ENCODE data around the gene ABCB1.

Gene ABCB1
- total RNA-seq: 3.7 to 174 (median 33.6) reads per million in 9 experiments

DNA sequence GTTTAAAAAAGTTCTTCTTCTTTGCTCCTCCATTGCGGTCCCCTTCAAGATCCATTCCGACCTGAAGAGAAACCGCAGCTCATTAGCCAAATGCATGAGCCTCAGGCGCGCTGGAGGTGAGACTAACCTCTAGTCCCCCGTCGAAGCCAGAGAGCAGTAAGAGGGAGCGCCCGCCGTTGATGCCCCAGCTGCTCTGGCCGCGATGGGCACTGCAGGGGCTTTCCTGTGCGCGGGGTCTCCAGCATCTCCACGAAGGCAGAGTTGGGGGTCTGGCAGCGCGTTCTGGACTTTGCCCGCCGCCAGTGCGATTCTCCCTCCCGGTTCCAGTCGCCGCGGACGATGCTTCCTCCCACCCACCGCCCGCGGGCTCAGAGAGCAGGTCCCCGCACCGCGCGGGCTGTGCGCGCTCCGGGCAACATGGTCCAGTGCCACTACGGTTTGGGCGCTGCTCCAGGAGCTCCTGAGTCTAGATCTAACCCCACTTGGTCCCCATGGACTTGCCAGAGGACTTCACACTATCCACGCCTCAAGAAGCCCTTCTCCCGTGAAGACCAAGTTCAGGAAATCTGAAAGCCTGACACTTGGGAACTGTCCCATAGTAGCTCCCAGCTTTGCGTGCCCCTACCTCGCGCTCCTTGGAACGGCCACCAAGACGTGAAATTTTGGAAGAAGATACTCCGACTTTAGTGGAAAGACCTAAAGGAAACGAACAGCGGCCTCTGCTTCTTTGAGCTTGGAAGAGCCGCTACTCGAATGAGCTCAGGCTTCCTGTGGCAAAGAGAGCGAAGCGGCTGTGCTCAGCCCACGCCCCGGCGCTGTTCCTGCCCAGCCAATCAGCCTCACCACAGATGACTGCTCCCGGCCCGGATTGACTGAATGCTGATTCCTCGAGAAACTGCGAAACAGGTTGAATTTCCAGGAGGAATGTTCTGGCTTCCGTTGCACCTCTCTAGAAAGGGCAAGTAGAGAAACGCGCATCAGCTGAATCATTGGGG is at the start of gene ABCB1:
ABCB1 (minus strand) TSS at position 755 of the 995 bp plus-strand sequence; CDS start at position 55, 700 bp downstream.
- peak within 1 kb of the TSS; percentile 36 to 97 for H3K27ac Mint-ChIP-seq
- peaks cover 12 to 29% of the 10 kb centered on the region in 2 donors for H3K27me3 Mint-ChIP-seq
- H3K9me3 Mint-ChIP-seq: no peaks in the 10 kb centered on the region

DNA sequence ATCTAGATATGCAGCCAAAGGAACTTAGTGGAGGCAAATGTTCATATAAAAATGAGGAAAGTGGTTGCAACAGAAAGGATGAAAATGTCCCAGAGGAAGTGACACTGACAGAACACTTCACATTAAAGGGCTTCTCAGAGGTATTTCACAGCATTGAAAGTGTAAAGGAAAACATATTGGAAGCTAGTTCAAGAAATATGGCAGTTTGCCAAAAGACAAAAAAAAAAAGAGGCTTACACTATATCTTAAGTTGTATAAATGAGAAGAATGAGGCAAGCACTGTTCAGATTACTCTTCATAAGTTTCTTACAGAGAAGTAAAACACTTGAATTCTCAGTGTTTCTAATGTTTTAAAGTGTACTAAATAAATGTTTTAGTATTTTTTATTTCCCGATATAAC is 47.6 kb upstream of the ABCB1 start:
- no peak overlapping the region for H3K27ac Mint-ChIP-seq
- no peak for DNase-seq
- H3K9me3 Mint-ChIP-seq: no peaks in the 10 kb centered on the region
- no peak overlapping the region for H3K4me3 Mint-ChIP-seq
- H3K27me3 Mint-ChIP-seq: peaks cover 0 to 5% of the 10 kb centered on the region in 2 donors
- no peaks in the 10 kb centered on the region for H3K36me3 Mint-ChIP-seq (ENCODE audit: insufficient read depth)
- ATAC-seq (replicated peaks): no peak
- H3K4me1 Mint-ChIP-seq (ENCODE audit: low read depth in 2 of 2): no peaks in the 10 kb centered on the region

More for the DNA sequence above, at the start of gene ABCB1:
- Mint-ChIP-seq H3K36me3 (ENCODE audit: insufficient read depth) (peaks cover 14% of the 10 kb centered on the region), H3K4me3 (peak within 1 kb of the TSS; percentile 77 to 97), H3K4me1 (ENCODE audit: low read depth in 2 of 2) (peaks cover 20 to 23% of the 10 kb centered on the region in 2 donors)
- ATAC-seq (replicated peaks): peak; percentile 77
- peak; percentile 31 to 38 (median 31) for DNase-seq

DNA sequence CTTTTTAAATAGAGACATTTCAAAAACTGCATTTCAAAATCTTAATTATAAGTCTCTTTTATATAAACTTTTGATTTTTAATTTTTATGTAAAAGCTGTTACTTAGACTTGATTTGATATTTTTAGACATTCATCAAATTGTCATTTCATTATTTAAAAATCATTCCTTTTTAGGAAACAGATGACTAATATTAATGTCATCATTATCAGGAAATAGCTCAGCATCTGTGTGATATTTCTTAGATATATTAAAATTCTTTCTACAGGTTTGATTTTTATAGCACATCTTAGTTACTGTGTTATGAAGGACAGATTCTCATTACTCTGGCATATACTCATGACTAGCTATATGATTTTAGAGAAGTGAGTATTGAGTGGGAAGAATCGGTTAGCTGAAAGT is 44.8 kb upstream of the ABCB1 start:
- ATAC-seq (replicated peaks): no peak
- H3K27ac Mint-ChIP-seq: no peak overlapping the region
- peaks cover 0 to under 1% of the 10 kb centered on the region in 2 donors for H3K27me3 Mint-ChIP-seq
- no peaks in the 10 kb centered on the region for H3K36me3 Mint-ChIP-seq (ENCODE audit: insufficient read depth)
- no peak overlapping the region for H3K4me3 Mint-ChIP-seq
- no peak for DNase-seq
- H3K4me1 Mint-ChIP-seq (ENCODE audit: low read depth in 2 of 2): no peaks in the 10 kb centered on the region
- no peaks in the 10 kb centered on the region for H3K9me3 Mint-ChIP-seq

DNA sequence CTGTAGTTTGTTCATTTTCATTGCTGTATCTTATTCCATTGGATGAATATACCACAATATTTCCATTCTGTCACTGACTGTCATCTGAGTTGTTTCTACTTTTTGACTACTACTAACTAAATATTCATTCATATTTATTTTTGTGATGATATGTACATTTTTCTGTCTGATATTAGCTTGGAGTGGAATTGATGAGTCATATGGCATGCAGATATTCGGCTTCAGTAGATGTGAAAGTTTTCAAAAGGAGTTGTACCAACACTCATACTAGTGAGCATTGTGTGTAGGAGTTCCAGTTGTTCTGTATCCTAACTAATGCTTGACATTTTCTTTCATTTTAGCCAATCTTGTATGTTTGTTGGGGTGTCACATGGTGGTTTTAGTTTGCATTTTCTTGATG is 35.2 kb upstream of the ABCB1 start:
- Mint-ChIP-seq H3K4me3 (no peak overlapping the region), H3K27me3 (no peaks in the 10 kb centered on the region), H3K4me1 (ENCODE audit: low read depth in 2 of 2) (no peaks in the 10 kb centered on the region), H3K9me3 (peaks cover 2 to 7% of the 10 kb centered on the region in 2 donors), H3K27ac (no peak overlapping the region), H3K36me3 (ENCODE audit: insufficient read depth) (no peaks in the 10 kb centered on the region)
- no peak for DNase-seq
- ATAC-seq (replicated peaks): no peak

- H3K27ac Mint-ChIP-seq: peak overlapping the region; percentile 73 to 93
- peak; percentile 25 for ATAC-seq (replicated peaks)
- DNase-seq: peak; percentile 5 to 16 (median 10)
- no peaks in the 10 kb centered on the region for H3K27me3 Mint-ChIP-seq
- peaks cover 9 to 10% of the 10 kb centered on the region in 2 donors for H3K4me1 Mint-ChIP-seq (ENCODE audit: low read depth in 2 of 2)
- no peaks in the 10 kb centered on the region for H3K9me3 Mint-ChIP-seq
- peaks cover 12% of the 10 kb centered on the region for H3K36me3 Mint-ChIP-seq (ENCODE audit: insufficient read depth)
- H3K4me3 Mint-ChIP-seq: peak overlapping the region; percentile 86 to 87
Observed at GRCh38 chr7:87628780-87629569, 28.3 kb upstream of the ABCB1 start.

GRCh38 chr7:87627634-87627994 is 26.9 kb upstream of the ABCB1 start:
- ATAC-seq (replicated peaks) (peak; percentile 6), DNase-seq (no peak)
- no peaks in the 10 kb centered on the region for H3K27me3 Mint-ChIP-seq
- peak overlapping the region; percentile 73 to 93 for H3K27ac Mint-ChIP-seq
- H3K4me1 Mint-ChIP-seq (ENCODE audit: low read depth in 2 of 2): peaks cover 9 to 10% of the 10 kb centered on the region in 2 donors
- H3K4me3 Mint-ChIP-seq: peak overlapping the region; percentile 86 to 87
- peaks cover 12% of the 10 kb centered on the region for H3K36me3 Mint-ChIP-seq (ENCODE audit: insufficient read depth)
- H3K9me3 Mint-ChIP-seq: no peaks in the 10 kb centered on the region

GRCh38 chr7:87625101-87625500 is 24.4 kb upstream of the ABCB1 start:
- no peak overlapping the region for H3K27ac Mint-ChIP-seq
- no peaks in the 10 kb centered on the region for H3K9me3 Mint-ChIP-seq
- H3K4me3 Mint-ChIP-seq: no peak overlapping the region
- ATAC-seq (replicated peaks): no peak
- H3K27me3 Mint-ChIP-seq: no peaks in the 10 kb centered on the region
- no peak for DNase-seq
- peaks cover 12% of the 10 kb centered on the region for H3K36me3 Mint-ChIP-seq (ENCODE audit: insufficient read depth)
- peaks cover 9 to 10% of the 10 kb centered on the region in 2 donors for H3K4me1 Mint-ChIP-seq (ENCODE audit: low read depth in 2 of 2)

- ATAC-seq (replicated peaks) (no peak), DNase-seq (no peak)
- no peaks in the 10 kb centered on the region for H3K9me3 Mint-ChIP-seq
- peaks cover 9 to 10% of the 10 kb centered on the region in 2 donors for H3K4me1 Mint-ChIP-seq (ENCODE audit: low read depth in 2 of 2)
- no peak overlapping the region for H3K27ac Mint-ChIP-seq
- no peak overlapping the region for H3K4me3 Mint-ChIP-seq
- peaks cover 12% of the 10 kb centered on the region for H3K36me3 Mint-ChIP-seq (ENCODE audit: insufficient read depth)
- H3K27me3 Mint-ChIP-seq: no peaks in the 10 kb centered on the region
Observed at GRCh38 chr7:87624628-87625027, 23.9 kb upstream of the ABCB1 start.

- Mint-ChIP-seq H3K27ac (no peak overlapping the region), H3K36me3 (ENCODE audit: insufficient read depth) (no peaks in the 10 kb centered on the region), H3K4me1 (ENCODE audit: low read depth in 2 of 2) (no peaks in the 10 kb centered on the region), H3K27me3 (peaks cover 14% of the 10 kb centered on the region in 2 donors), H3K4me3 (no peak overlapping the region), H3K9me3 (no peaks in the 10 kb centered on the region)
- ATAC-seq (replicated peaks): no peak
- DNase-seq: no peak
Observed at GRCh38 chr7:87615197-87615596, 14.5 kb upstream of the ABCB1 start.

GRCh38 chr7:87609916-87610315 is 9.2 kb upstream of the ABCB1 start:
- ATAC-seq (replicated peaks): no peak
- DNase-seq: no peak
- Mint-ChIP-seq H3K4me1 (ENCODE audit: low read depth in 2 of 2) (no peaks in the 10 kb centered on the region), H3K27ac (no peak overlapping the region), H3K36me3 (ENCODE audit: insufficient read depth) (no peaks in the 10 kb centered on the region), H3K4me3 (no peak overlapping the region), H3K27me3 (peaks cover 14 to 19% of the 10 kb centered on the region in 2 donors), H3K9me3 (no peaks in the 10 kb centered on the region)

DNA sequence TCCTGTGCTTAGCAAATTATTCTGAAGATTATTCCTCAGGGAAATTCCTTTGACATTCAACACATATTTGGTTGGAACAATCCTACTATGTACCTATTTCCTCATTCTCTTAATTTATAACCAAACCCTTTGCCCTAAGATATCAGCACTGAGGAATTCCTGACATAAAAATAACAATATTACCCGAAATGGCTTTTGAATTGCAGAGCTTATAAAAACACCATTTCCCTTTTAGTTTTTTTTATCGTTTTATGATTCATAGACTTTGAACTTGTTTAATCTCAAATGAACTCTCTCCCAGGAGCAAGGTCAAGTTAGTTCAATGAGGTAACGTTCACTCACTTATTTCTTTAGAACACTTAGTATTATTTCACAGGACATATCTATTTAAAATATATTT is 7.7 kb upstream of the ABCB1 start:
- no peak overlapping the region for H3K4me3 Mint-ChIP-seq
- H3K27ac Mint-ChIP-seq: no peak overlapping the region
- no peak for ATAC-seq (replicated peaks)
- no peaks in the 10 kb centered on the region for H3K4me1 Mint-ChIP-seq (ENCODE audit: low read depth in 2 of 2)
- no peaks in the 10 kb centered on the region for H3K36me3 Mint-ChIP-seq (ENCODE audit: insufficient read depth)
- no peak for DNase-seq
- H3K9me3 Mint-ChIP-seq: no peaks in the 10 kb centered on the region
- H3K27me3 Mint-ChIP-seq: peaks cover 10 to 13% of the 10 kb centered on the region in 2 donors

- ATAC-seq (replicated peaks) (no peak), DNase-seq (no peak)
- Mint-ChIP-seq H3K4me3 (no peak overlapping the region), H3K9me3 (no peaks in the 10 kb centered on the region), H3K27me3 (peaks cover 16 to 37% of the 10 kb centered on the region in 2 donors), H3K27ac (no peak overlapping the region), H3K4me1 (ENCODE audit: low read depth in 2 of 2) (peaks cover 9 to 14% of the 10 kb centered on the region in 2 donors), H3K36me3 (ENCODE audit: insufficient read depth) (peaks cover 9% of the 10 kb centered on the region)
Observed at GRCh38 chr7:87604264-87604663, 3.6 kb upstream of the ABCB1 start.

DNA sequence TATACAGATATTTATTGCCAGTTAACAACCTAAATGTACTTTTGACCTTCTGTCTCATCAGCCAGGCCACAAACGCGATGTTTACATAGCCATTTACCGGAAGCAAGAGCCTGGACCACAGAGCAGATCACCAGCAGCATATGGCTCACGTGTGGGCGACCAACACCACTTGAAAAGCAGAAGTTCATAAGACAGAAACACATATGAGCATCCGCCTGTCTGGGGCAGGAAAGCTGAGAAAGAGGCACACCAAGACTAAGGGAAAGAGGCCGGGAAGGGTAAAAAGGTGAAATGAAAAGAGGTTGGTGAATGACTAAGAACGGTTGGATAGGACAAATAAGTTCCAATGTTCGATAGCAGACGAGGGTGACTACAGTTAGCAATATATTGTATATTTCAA is 1.3 kb downstream of the ABCB1 start:
- H3K4me3 Mint-ChIP-seq: peak overlapping the region; percentile 77 to 97
- H3K9me3 Mint-ChIP-seq: no peaks in the 10 kb centered on the region
- peak overlapping the region; percentile 36 to 97 for H3K27ac Mint-ChIP-seq
- DNase-seq: peak; percentile 34 to 43 (median 35)
- H3K27me3 Mint-ChIP-seq: peaks cover 6 to 24% of the 10 kb centered on the region in 2 donors
- peaks cover 20 to 23% of the 10 kb centered on the region in 2 donors for H3K4me1 Mint-ChIP-seq (ENCODE audit: low read depth in 2 of 2)
- ATAC-seq (replicated peaks): peak; percentile 67
- peaks cover 22% of the 10 kb centered on the region for H3K36me3 Mint-ChIP-seq (ENCODE audit: insufficient read depth)
